Muscle layer of colon (tissue), 2 donors: ENCODE results near the gene POP4.

Experiments
- H3K27ac ChIP-seq: one replicate; pipeline ENCODE4 v1.7.0; 2013; ENCODE audit warnings: low read depth, mild to moderate bottlenecking, low read length, moderate library complexity
- H3K27me3 ChIP-seq, 2 donors: one replicate each; pipeline ENCODE4 v1.7.0; 2013; ENCODE audit warnings: low read length in 2 of 2, mild to moderate bottlenecking in 2 of 2; ENCODE audit not compliant: insufficient read depth in 2 of 2, control insufficient read depth in 1 of 2
- H3K36me3 ChIP-seq: one replicate; pipeline ENCODE4 v1.7.0; 2013; ENCODE audit warnings: mild to moderate bottlenecking, low read length; ENCODE audit not compliant: insufficient read depth
- H3K4me1 ChIP-seq: one replicate; pipeline ENCODE4 v1.7.0; 2013; ENCODE audit warnings: mild to moderate bottlenecking, low read length; ENCODE audit not compliant: insufficient read depth
- H3K4me3 ChIP-seq, 2 donors: one replicate each; pipeline ENCODE4 v1.7.0; 2013; ENCODE audit warnings: low read length in 2 of 2, low read depth in 1 of 2, mild to moderate bottlenecking in 1 of 2, moderate library complexity in 1 of 2
- H3K9ac ChIP-seq: one replicate; pipeline ENCODE4 v1.7.0; 2013; ENCODE audit warnings: low read length
- H3K9me3 ChIP-seq: one replicate; pipeline ENCODE4 v1.7.0; 2013; ENCODE audit warnings: mild to moderate bottlenecking, low read length
- donor health status: abdominal sarcoma.
- donor health status: Adenocarcinoma of cecum.

The POP4 gene

GRCh38 chr19:29567366-29567915 is 38.6 kb upstream of the POP4 start:
- H3K4me1 ChIP-seq, result no peaks in the 10 kb centered on the region
- H3K27ac ChIP-seq, result no peak overlapping the region
- H3K9me3 ChIP-seq, result no peaks in the 10 kb centered on the region
- H3K27me3 ChIP-seq, result peaks cover 0 to 10% of the 10 kb centered on the region in 2 donors
- no peaks in the 10 kb centered on the region for H3K36me3 ChIP-seq
- H3K4me3 ChIP-seq, result no peak overlapping the region
- H3K9ac ChIP-seq, result no peak overlapping the region

DNA sequence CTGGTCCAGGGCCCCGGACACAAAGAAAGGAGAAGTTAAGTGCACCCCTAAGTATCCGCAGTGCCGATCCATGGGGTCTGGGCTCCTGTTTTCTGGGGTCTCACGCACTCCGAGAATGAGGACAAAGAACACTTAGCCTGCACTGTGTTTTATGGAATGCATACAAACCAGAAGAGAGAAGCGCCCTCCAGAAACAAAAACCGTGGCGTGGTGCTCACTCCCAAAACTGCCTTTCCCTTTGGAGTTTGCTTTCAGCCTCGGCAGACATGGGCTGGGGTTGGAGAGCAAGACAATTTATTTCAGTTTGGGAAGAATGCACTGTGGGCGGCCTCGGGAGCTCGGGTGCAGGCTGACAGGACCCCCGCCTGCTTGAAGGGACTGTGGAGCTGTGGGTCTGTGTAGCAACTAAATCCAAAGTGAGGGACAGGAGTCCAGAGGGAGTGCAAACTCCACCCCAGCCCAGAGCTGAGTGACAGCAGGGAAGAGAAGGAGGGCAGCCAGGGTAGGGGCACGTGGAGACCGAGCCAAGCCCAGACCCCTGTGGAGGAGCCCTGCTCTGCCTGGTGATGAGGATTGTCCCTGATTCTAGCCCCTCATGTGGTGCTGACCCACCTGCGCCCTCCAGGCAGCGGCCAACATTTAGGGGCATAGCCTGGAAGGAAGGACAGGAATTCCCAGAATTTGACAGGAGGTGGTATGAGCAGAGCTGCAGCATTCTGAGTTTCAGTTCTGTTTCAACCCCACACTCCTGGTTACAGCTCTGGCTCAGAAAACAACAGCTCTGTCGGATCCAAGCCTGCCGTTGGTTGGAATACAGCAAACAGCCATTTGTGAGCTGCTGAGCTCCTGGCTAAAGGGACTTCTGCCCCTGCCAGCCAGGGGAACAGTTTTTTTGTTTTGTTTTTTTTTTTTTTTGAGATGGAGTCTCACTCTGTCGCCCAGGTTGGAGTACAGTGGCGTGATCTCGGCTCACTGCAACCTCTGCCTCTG is 37.8 kb upstream of the POP4 start:
- no peak overlapping the region for H3K4me3 ChIP-seq
- no peak overlapping the region for H3K9ac ChIP-seq
- H3K27ac ChIP-seq, result no peak overlapping the region
- H3K9me3 ChIP-seq, result no peaks in the 10 kb centered on the region
- no peaks in the 10 kb centered on the region for H3K36me3 ChIP-seq
- H3K4me1 ChIP-seq, result no peaks in the 10 kb centered on the region
- peaks cover 6 to 10% of the 10 kb centered on the region in 2 donors for H3K27me3 ChIP-seq

- Histone ChIP-seq H3K4me3 (no peak overlapping the region), H3K27ac (no peak overlapping the region), H3K9ac (no peak overlapping the region), H3K9me3 (no peaks in the 10 kb centered on the region), H3K36me3 (no peaks in the 10 kb centered on the region), H3K4me1 (no peaks in the 10 kb centered on the region), H3K27me3 (peaks cover 7 to 13% of the 10 kb centered on the region in 2 donors)
Observed at GRCh38 chr19:29569038-29569911, 36.8 kb upstream of the POP4 start.

GRCh38 chr19:29571181-29571580 is 34.9 kb upstream of the POP4 start:
- Histone ChIP-seq H3K27ac (no peak overlapping the region), H3K36me3 (no peaks in the 10 kb centered on the region), H3K9me3 (no peaks in the 10 kb centered on the region), H3K9ac (no peak overlapping the region), H3K27me3 (peaks cover 17 to 19% of the 10 kb centered on the region in 2 donors), H3K4me3 (no peak overlapping the region), H3K4me1 (no peaks in the 10 kb centered on the region)

- no peaks in the 10 kb centered on the region for H3K4me1 ChIP-seq
- H3K36me3 ChIP-seq, result no peaks in the 10 kb centered on the region
- H3K9ac ChIP-seq, result no peak overlapping the region
- no peak overlapping the region for H3K4me3 ChIP-seq
- peaks cover 25 to 27% of the 10 kb centered on the region in 2 donors for H3K27me3 ChIP-seq
- H3K27ac ChIP-seq, result no peak overlapping the region
- no peaks in the 10 kb centered on the region for H3K9me3 ChIP-seq
Observed at GRCh38 chr19:29573486-29573885, 32.6 kb upstream of the POP4 start.

GRCh38 chr19:29574510-29574909 is 31.6 kb upstream of the POP4 start:
- no peaks in the 10 kb centered on the region for H3K4me1 ChIP-seq
- no peaks in the 10 kb centered on the region for H3K36me3 ChIP-seq
- no peaks in the 10 kb centered on the region for H3K9me3 ChIP-seq
- H3K4me3 ChIP-seq, result no peak overlapping the region
- no peak overlapping the region for H3K27ac ChIP-seq
- H3K27me3 ChIP-seq, result peaks cover 22 to 27% of the 10 kb centered on the region in 2 donors
- no peak overlapping the region for H3K9ac ChIP-seq

GRCh38 chr19:29576046-29576606 is 30.0 kb upstream of the POP4 start:
- no peaks in the 10 kb centered on the region for H3K4me1 ChIP-seq
- H3K36me3 ChIP-seq, result no peaks in the 10 kb centered on the region
- H3K27me3 ChIP-seq, result peaks cover 22 to 27% of the 10 kb centered on the region in 2 donors
- H3K9ac ChIP-seq, result no peak overlapping the region
- H3K4me3 ChIP-seq, result no peak overlapping the region
- no peak overlapping the region for H3K27ac ChIP-seq
- no peaks in the 10 kb centered on the region for H3K9me3 ChIP-seq

- Histone ChIP-seq H3K9ac (no peak overlapping the region), H3K9me3 (no peaks in the 10 kb centered on the region), H3K4me1 (no peaks in the 10 kb centered on the region), H3K27me3 (peaks cover 22 to 27% of the 10 kb centered on the region in 2 donors), H3K36me3 (no peaks in the 10 kb centered on the region), H3K4me3 (no peak overlapping the region), H3K27ac (no peak overlapping the region)
Observed at GRCh38 chr19:29576761-29577648, 29.1 kb upstream of the POP4 start.

GRCh38 chr19:29577649-29577963 is 28.5 kb upstream of the POP4 start:
- H3K4me3 ChIP-seq, result no peak overlapping the region
- no peak overlapping the region for H3K9ac ChIP-seq
- no peaks in the 10 kb centered on the region for H3K36me3 ChIP-seq
- H3K27ac ChIP-seq, result no peak overlapping the region
- H3K9me3 ChIP-seq, result no peaks in the 10 kb centered on the region
- peaks cover 22 to 27% of the 10 kb centered on the region in 2 donors for H3K27me3 ChIP-seq
- no peaks in the 10 kb centered on the region for H3K4me1 ChIP-seq

- Histone ChIP-seq H3K36me3 (no peaks in the 10 kb centered on the region), H3K27me3 (peaks cover 21 to 22% of the 10 kb centered on the region in 2 donors), H3K27ac (no peak overlapping the region), H3K9me3 (no peaks in the 10 kb centered on the region), H3K4me3 (no peak overlapping the region), H3K4me1 (no peaks in the 10 kb centered on the region), H3K9ac (no peak overlapping the region)
Observed at GRCh38 chr19:29578349-29578748, 27.7 kb upstream of the POP4 start.
